Neuron (in vitro differentiated cells): ENCODE data around the gene LENG8.
"Not testable (repeated sequence)": the region's sequence is repeated elsewhere in the genome, so short reads cannot be mapped to it uniquely, and the experiment has no call there.

Experiments
- H2AFZ ChIP-seq: one replicate; pipeline ENCODE4 v1.6.1; 2013; ENCODE audit warnings: low read depth, mild to moderate bottlenecking, inconsistent platforms, low read length, moderate library complexity
- H3K27me3 ChIP-seq: one replicate; pipeline ENCODE4 v1.6.1; 2013; ENCODE audit warnings: low read length; ENCODE audit not compliant: insufficient read depth
- H3K36me3 ChIP-seq: one replicate; pipeline ENCODE4 v1.6.1; 2013; ENCODE audit warnings: low read length; ENCODE audit not compliant: insufficient read depth
- H3K4me1 ChIP-seq: one replicate; pipeline ENCODE4 v1.6.1; 2013; ENCODE audit warnings: low read length; ENCODE audit not compliant: insufficient read depth
- H3K4me3 ChIP-seq: 2 replicates; pipeline ENCODE4 v1.5.1; 2013; ENCODE audit warnings: mild to moderate bottlenecking, low read length, moderate library complexity
- H3K9me3 ChIP-seq: one replicate; pipeline ENCODE4 v1.6.1; 2013; ENCODE audit warnings: low read length

Gene LENG8

DNA sequence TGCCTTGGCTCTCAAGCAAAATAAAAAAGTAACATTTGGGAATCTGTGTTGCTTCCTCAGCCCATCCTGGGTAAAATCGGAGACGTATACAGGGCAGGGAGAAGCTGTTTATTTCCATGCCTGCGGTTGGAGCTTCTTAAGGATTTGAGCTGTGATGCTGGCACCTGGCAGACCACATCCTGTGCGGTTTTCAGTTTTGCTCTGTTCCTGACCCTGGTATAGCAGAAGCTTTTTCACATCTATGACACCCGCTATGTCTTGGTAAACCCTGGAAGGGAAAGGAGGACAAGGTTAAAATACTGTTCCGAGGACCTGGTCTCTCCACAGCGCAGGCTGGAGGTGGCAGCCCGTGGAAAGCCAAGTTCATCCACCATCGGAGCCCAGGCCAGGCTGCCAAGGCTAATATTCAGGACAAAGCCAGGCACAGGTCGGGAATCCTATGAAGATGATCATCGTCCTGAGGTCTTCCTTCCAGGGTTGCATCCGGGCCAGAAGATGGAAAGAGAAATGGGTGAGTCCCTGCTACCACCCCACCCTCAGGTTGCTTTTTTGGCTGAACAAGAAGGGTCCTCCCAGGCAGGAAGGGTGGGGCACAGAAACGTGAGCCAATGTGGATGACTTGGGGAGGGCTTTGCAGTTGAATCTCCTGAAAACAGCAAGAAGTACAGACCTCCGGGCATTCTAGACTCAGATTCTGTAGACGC lies 48.9 kb downstream of the LENG8 start:
- H3K4me1 ChIP-seq, H2AFZ ChIP-seq, H3K27me3 ChIP-seq, H3K4me3 ChIP-seq, H3K36me3 ChIP-seq, H3K9me3 ChIP-seq: not testable (repeated sequence)

DNA sequence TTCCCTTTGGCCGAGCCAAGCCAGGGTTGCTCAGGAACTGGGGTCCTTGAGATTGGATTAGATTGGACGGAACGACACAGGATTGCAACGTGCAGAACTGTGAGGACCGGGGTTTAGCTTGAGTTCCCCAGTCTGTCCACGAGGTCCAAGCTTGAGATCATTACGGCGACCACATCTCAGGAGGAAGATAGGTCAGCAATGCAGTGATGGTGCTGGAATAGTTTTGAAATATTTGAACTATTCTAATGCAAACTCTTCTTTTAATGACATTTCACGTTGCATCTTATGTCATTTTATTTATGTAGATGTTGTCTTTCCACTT lies 49.4 kb downstream of the LENG8 start:
- not testable (repeated sequence) for H3K36me3 ChIP-seq, H3K4me1 ChIP-seq, H2AFZ ChIP-seq, H3K4me3 ChIP-seq, H3K27me3 ChIP-seq, H3K9me3 ChIP-seq

DNA sequence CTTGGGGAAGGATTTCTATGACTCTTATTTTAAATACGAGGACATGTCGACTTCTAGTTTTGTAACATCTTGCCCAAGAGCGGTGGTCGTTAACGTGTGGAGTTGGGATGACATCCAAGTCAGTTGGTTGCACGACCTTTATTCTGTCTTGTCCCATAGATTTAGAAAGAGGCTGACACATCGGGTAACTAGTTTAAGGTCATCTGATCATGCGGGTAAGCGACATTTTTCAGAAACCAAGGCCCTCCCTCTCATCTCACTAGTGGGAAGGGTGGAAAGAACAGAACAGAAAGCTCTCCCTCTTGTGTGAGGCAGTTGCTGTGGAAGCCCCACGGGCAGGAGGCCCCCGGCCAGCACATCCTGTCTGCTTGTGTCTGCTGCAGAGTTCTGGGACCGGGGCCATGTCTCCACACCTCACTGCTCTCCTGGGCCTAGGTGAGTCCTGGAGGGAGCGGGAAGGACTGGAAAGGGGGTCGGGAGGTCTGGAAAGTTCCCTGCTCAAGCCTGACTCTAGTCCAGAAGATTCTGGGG lies 53.6 kb downstream of the LENG8 start, which contains the start of gene LAIR2:
TSS of gene LAIR2 (plus strand) at position 314 of the 531 bp plus-strand sequence. CDS start at position 402, 88 bp downstream.
- no peak within 1 kb of the TSS for H3K4me3 ChIP-seq
- H3K27me3 ChIP-seq: peaks cover 13% of the 10 kb centered on the region

GRCh38 chr19:54505542-54505941 lies 56.5 kb downstream of the LENG8 start:
- H3K9me3 ChIP-seq, H2AFZ ChIP-seq, H3K4me1 ChIP-seq, H3K4me3 ChIP-seq, H3K36me3 ChIP-seq, H3K27me3 ChIP-seq: not testable (repeated sequence)

More for the DNA sequence above, 53.6 kb downstream of the LENG8 start, which contains the start of gene LAIR2:
- Histone ChIP-seq H3K36me3 (no peaks in the 10 kb centered on the region), H3K4me1 (no peaks in the 10 kb centered on the region), H3K9me3 (no peaks in the 10 kb centered on the region), H2AFZ (no peak within 1 kb of the TSS)

- no peak overlapping the region for H3K4me3 ChIP-seq
- no peak overlapping the region for H2AFZ ChIP-seq
- no peaks in the 10 kb centered on the region for H3K9me3 ChIP-seq
- H3K36me3 ChIP-seq: no peaks in the 10 kb centered on the region
- H3K4me1 ChIP-seq: no peaks in the 10 kb centered on the region
- peaks cover 9% of the 10 kb centered on the region for H3K27me3 ChIP-seq
Measured at GRCh38 chr19:54506079-54506478, 57.1 kb downstream of the LENG8 start.

GRCh38 chr19:54507038-54507717 lies 58.2 kb downstream of the LENG8 start:
- H3K4me1 ChIP-seq, H3K9me3 ChIP-seq, H2AFZ ChIP-seq, H3K36me3 ChIP-seq, H3K27me3 ChIP-seq, H3K4me3 ChIP-seq: not testable (repeated sequence)

DNA sequence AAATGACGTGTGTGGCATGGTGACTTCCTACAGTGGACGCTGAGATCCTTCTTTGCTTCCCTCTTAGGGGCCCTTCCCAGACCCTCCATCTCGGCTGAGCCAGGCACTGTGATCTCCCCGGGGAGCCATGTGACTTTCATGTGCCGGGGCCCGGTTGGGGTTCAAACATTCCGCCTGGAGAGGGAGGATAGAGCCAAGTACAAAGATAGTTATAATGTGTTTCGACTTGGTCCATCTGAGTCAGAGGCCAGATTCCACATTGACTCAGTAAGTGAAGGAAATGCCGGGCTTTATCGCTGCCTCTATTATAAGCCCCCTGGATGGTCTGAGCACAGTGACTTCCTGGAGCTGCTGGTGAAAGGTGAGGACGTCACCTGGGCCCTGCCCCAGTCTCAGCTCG lies 58.8 kb downstream of the LENG8 start:
- no peak overlapping the region for H3K4me3 ChIP-seq
- H3K9me3 ChIP-seq: no peaks in the 10 kb centered on the region
- no peak overlapping the region for H2AFZ ChIP-seq
- no peaks in the 10 kb centered on the region for H3K36me3 ChIP-seq
- no peaks in the 10 kb centered on the region for H3K4me1 ChIP-seq
- H3K27me3 ChIP-seq: peaks cover 9% of the 10 kb centered on the region

DNA sequence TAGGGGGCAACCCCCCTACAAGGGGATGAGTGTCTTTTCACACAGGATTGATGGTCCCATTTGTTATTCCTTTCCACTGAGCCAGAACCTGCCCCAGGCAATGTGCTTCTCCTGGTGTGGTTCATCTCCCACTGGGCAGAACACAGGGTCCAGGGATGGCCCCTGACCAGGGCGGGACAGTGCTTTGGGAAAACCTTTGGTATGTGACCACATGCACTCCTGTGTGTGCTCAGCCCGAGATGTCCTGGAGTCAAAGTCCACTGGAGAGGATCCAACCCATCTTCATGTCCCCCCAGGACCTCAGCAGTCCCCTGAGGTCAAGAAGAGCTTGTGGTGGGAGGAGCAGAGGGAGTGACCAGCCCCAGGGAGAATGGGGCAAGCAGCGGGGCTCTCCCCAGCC lies 59.5 kb downstream of the LENG8 start:
- not testable (repeated sequence) for H3K4me1 ChIP-seq, H3K27me3 ChIP-seq, H3K36me3 ChIP-seq, H2AFZ ChIP-seq, H3K9me3 ChIP-seq, H3K4me3 ChIP-seq

GRCh38 chr19:54509200-54509940 lies 60.4 kb downstream of the LENG8 start:
- H3K36me3 ChIP-seq, H2AFZ ChIP-seq, H3K27me3 ChIP-seq, H3K4me1 ChIP-seq, H3K4me3 ChIP-seq, H3K9me3 ChIP-seq: not testable (repeated sequence)
